H1 (cell line): Measurements from ENCODE around the gene TLL2. TPM values are rescaled to one million over a fixed set of nuclear protein-coding genes. Genes with fewer than 3 reads are reported as not detected.

Experiments used
- CBX5 ChIP-seq: fragments of 300-800, 300-1000 bp; sonication (generic); IDR thresholded peaks from 2 replicates; pipeline ENCODE4 v1.7.1; 2016; ENCODE audit warnings: antibody characterized with exemption, low read length, low read depth
- KDM5A ChIP-seq: fragments of 200-600 bp; IDR thresholded peaks from 2 replicates; pipeline ENCODE4 v1.7.1; 2012; ENCODE audit warnings: mild to moderate bottlenecking, low read length, inconsistent platforms, mixed read lengths
- POU5F1 ChIP-seq: IDR thresholded peaks from 2 replicates; pipeline ENCODE4 v1.6.1; 2011; ENCODE audit warnings: low read depth, mild to moderate bottlenecking, low read length, moderate library complexity
- SIX5 ChIP-seq: IDR thresholded peaks from 2 replicates; pipeline ENCODE4 v1.6.1; 2011; ENCODE audit warnings: mild to moderate bottlenecking, low read depth, low read length
- polyA plus RNA-seq, 7 experiments: library from polyadenylated mRNA; depleted of rRNA in 3 of 7; stranded (reverse) in 5 of 7; unstranded in 2 of 7; fragments of >200 nt in 5 of 7; fragments of 200-250 nt in 2 of 7; gene quantifications; 1 replicate in 5 of 7; 2 replicates in 1 of 7; 4 replicates in 1 of 7; pipeline versions ENCODE4 v1.2.1 to v1.2.3, GENCODE V29; 2011 to 2013; ENCODE audit warnings: missing spikeins in 2 of 7, mixed read lengths in 2 of 7
- total RNA-seq: library from RNA; stranded (reverse); fragmentation: NEBNext Ultra II Directional; extraction: Animal tissue kit (Norgen Biotek cat#: 25700); gene quantifications from 2 replicates; pipeline ENCODE4 v1.2.1, GENCODE V29; 2021

TLL2 gene
- total and polyA plus RNA-seq, 2 of the 8 experiments (the other 6 are each of a cell fraction or from before 2014, with no cell fraction given), result 2.4 to 3.2 TPM

DNA sequence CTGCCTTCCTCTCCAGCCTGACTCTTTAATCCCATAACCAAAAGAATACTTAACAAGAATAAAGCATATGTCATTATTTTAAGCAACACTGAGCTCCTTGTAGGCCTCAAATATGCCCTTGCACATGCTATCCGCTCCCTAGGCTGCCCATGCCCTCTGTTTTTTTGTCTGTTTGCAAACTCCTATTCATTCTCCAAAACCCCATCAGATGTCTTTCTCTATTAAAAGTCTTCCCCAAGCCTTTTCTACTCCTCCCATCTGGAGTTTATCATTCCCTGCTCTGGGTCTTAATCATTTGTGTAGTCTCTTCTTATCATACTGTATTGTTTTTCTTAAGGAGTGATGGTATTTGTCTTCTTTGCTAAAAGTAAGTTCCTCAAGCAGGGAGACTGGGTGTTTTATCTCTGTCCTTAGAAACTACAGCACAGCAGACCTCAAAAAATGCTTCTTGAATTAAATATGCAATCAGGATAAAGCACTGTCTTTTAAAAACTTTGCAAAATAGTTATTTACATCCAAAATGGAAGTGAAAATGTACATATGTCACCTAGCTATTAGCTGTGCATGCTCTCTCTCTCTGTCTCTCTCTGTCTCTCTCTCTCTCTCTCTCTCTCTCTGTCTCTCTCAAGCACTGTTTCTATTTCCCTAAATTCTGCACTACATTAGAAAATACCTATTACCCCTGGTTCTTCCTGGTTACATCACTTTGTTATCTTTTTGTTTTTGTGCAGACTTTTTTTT, 98.4 kb downstream of the TLL2 start (continued):
- TF ChIP-seq KDM5A (no peak), POU5F1 (no peak), SIX5 (no peak), CBX5 (no peak)
